ENCODE measurements around the gene GMPPA.

Gene GMPPA

DNA sequence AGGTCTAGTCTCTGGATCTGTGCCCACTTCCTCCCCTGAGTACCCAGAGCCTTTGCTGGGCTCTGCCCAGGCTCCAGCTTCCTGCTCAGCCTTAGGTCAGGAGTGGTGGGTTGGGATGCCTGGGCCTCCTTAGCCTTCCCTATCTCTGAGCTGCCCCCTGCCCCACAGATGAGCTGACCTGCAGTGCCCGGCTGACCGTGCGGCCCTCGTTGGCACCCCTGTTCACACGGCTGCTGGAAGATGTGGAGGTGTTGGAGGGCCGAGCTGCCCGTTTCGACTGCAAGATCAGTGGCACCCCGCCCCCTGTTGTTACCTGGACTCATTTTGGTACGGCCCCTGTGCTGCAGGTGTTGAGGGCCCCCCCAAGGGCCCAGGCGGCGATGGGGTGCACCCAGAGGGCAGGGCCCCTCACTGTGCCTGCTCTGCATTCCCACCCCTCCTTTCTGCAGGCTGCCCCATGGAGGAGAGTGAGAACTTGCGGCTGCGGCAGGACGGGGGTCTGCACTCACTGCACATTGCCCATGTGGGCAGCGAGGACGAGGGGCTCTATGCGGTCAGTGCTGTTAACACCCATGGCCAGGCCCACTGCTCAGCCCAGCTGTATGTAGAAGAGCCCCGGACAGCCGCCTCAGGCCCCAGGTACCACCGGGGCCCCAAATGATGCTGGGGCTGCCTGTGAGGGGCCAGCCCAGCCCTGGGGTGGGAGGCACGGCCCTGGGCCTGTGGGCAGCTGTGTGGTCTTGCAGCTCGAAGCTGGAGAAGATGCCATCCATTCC, 30.1 kb upstream of the GMPPA start:
- DNase-seq = no peak

DNA sequence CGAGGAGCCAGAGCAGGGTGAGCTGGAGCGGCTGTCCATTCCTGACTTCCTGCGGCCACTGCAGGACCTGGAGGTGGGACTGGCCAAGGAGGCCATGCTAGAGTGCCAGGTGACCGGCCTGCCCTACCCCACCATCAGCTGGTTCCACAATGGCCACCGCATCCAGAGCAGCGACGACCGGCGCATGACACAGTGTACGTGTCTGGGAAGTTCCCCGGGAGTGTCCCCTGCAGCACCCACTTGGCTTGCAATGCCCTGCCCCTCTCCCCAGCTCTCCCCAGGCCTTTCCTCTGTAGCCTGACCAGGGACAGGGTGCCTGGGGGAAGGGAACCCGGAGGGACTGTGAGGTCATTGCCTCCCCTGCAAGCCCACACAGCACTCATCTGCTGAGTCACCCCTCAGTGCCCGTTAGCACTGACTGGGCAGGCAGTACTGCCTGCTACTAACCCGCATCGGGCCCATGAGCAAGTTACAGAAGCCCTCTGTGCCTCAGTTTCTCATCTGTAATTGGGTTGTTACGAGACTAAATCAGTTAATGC, 29.4 kb upstream of the GMPPA start:
- no peak for DNase-seq

DNA sequence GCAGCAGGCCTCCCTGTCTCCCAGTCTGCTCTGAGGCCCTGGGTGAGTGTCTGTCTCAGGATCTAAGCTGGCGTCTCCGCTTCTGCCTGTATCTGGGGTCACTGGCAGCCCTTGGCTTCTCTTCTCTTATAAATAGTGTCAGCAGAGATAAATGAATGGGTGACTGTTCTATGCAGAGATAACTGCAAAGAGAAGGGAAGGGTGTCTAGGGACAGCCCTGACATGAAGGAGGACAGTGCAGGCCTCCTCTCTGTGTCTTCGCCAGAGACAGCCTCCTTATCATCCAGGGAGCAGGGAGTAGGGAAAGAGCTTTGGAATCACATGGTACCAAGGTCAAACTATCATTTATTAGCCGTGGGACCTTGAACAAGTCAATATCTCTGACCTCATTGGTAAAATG, 28.3 kb upstream of the GMPPA start:
- no peak for DNase-seq

DNA sequence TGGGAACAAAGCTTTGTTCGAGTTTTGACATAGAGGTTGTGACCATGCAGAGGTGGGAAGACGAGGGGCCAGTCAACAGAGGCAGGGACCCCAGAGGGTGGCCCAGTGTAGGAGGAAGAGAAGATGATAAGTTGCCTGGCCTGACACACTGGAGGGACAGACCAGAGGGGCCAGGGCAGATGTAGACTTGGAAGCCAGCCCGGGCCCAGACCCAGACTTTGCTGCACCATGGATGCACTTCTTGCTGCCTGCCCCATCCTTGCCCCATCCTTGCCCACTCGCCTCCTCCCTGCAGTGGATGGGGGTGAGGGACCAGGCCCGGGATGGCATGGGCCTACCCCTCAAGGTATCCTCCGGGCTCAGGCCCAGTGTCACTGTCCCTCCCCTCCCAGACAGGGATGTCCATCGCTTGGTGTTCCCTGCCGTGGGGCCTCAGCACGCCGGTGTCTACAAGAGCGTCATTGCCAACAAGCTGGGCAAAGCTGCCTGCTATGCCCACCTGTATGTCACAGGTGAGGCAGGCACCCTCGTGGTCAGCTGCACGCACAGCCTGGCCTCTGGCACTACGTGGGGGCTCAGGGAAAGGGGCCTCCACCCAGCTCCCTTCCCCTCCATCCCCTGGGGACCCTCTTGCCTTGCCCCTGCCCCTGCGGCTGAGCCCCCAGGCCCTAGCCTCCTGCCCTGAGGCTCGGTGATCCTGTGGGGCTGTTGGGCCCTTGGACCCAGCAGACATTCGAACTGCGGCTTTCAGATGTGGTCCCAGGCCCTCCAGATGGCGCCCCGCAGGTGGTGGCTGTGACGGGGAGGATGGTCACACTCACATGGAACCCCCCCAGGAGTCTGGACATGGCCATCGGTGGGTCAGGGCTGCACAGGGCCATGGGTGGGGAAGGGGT, 27.0 kb upstream of the GMPPA start:
- DNase-seq = no peak

DNA sequence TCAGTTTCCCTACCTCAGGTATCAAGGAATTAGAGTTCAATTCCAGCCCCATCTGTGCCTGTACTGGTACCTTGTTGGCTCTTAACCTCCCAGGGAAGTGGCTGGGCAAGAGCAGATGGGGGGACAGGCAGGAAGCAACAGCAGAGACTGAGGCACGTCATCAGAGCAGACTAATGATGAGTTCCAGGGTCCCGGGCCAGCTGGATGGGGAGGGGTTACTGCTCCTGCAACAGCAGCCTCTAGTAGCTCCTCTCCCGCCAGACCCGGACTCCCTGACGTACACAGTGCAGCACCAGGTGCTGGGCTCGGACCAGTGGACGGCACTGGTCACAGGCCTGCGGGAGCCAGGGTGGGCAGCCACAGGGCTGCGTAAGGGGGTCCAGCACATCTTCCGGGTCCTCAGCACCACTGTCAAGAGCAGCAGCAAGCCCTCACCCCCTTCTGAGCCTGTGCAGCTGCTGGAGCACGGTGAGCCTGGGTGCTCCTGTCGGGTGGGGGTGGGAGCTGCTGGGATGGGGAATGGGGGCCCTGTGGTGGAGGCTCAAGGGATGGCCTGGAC, 26.0 kb upstream of the GMPPA start:
- DNase-seq = no peak

DNA sequence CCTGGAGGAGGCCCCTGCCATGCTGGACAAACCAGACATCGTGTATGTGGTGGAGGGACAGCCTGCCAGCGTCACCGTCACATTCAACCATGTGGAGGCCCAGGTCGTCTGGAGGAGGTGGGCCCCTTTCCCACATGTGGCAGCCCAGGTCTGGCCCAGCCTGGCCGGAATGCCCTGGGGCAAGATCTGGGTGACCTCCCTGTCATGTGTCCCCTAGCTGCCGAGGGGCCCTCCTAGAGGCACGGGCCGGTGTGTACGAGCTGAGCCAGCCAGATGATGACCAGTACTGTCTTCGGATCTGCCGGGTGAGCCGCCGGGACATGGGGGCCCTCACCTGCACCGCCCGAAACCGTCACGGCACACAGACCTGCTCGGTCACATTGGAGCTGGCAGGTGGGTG, 25.2 kb upstream of the GMPPA start:
- no peak for DNase-seq

DNA sequence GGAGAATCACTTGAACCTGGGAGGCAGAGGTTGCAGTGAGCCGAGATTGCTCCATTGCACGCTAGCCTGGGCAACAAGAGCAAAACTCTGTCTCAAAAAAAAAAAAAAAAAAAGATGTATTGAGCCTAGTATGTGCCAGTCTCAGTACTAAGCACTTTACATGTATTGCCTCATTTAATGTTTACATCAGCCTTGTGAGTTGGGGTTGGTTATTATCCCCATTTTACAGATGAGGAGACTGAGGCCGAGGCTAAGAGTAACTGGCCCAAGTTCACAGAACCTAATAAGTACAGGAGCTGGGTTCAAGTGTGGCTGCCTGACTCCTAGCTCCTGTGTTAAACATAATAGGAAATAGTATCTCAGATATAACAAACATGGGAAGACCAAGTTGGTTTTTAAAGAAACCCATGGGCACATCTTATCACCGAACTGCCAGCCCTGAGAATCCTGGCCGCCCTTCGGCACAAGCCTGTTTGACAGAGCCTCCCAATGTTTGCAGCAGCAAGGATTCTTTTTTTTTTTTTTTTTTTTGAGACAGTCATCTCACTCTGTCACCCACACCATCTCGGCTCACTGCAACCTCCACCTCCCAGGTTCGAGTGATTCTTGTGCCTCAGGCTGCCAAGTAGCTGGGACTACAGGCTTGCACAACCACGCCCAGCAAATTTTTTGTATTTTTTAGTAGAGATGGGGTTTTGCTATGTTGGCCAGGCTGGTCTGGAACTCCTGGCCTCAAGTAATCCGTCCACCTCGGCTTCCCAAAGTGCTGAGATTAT, 24.2 kb upstream of the GMPPA start:
- no peak for DNase-seq

DNA sequence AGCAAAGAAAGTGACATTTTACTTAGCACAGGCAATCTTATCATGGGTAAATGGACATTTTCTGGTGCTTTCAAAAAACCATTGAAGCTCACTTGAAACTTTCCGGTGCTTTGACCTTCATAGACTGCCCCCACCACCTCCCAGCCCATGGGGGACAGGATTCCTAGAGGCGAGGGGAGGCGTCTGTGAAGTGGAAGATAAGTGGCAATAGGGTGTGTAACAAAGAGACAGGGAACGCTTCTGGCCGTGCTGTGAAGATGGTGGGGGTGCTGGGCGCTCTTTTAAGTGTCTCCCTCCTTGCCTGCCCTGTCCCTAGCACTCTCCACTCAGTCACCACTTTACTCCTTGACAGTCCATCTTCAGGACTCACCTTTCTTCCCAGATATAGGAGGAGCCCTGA, 23.4 kb upstream of the GMPPA start:
- no peak for DNase-seq

DNA sequence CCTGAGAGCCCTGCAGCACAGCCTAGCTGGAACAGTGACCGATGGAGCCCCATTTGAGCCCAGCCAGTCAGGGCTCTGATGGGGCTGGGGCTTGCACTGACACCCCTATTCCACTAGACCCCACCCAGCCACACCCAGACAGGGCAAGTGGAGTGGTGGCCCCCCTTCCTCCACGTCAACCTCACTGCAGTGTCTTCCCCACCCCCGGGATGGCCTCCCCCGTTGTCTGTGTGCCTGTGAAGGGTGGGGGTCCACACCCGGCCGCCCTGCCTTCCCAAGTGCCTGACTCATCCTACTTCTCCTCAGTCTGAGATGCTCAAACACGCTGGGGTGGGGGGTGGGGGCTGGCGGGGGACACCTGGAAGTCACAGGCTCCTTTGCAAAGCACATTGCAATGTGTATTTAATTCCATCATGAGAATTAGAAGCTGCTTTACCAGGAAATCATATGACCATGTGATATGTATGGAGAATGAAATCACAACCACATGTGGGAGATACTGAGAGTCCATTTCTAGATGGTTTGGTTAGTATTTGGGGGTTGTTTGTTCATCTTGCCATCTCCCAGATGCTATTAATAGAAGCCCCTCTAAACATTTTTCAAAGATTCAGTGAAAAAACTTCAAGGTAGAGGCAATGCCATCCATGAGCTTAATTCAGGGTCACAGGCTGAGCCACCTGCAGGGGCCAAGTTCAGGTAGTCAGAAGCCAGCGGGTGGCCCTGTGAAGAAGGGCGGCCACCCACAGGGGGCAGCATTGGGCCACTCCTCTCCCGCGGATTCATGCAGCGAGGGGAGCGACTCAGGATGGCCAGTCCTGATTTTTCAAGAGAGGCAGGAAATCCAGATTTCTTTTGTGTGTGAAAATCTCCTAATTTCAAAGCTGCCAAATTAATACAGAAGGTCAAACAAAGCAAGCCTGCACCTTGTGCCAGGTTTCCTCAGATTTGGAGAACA, 22.7 kb upstream of the GMPPA start:
- DNase-seq = no peak

DNA sequence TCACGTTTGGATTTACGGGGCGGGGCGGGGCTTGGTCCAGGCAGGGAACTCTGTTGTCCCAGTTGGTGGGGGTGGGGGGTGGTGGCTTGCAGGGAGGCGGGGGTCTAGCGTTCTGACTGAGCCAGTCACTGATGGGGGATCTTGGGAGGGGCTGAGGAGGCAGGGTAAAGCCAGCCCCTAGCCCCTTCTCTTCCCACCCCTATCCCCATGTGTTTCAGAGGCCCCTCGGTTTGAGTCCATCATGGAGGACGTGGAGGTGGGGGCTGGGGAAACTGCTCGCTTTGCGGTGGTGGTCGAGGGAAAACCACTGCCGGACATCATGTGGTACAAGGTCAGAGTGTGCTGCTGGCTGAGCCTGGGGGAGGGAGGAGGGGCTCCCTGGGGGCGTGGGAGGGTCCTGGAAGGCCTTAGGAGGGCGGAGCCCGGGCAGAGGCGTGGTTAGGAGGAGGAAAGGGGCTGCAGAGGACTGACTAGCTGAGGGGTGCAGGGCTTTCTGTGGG, 22.0 kb upstream of the GMPPA start:
- DNase-seq = no peak

DNA sequence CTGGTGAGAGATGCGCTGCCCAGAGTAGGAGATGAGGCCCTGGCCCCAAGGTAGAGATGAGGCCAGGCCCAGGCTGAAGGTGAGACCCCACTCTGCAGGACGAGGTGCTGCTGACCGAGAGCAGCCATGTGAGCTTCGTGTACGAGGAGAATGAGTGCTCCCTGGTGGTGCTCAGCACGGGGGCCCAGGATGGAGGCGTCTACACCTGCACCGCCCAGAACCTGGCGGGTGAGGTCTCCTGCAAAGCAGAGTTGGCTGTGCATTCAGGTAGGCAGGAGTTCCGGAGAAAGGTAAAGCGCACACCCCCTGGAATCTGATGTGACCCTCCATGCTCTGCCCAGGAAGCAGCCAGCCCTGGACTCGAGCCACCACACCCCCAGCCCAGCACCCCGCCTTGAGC, 21.5 kb upstream of the GMPPA start:
- no peak for DNase-seq

DNA sequence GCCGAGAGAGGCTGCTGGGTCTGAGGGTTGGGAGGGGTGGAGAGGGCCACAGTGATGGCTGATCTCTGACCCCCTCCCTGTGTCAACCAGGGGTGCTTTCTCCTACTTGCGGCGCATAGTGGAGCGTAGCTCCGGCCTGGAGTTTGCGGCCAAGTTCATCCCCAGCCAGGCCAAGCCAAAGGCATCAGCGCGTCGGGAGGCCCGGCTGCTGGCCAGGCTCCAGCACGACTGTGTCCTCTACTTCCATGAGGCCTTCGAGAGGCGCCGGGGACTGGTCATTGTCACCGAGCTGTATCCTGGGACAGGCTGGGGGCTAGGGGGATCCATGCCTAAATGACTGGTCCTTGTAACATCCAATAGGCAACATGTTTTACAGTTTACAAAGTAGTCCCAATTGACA, 20.9 kb upstream of the GMPPA start:
- DNase-seq = no peak

DNA sequence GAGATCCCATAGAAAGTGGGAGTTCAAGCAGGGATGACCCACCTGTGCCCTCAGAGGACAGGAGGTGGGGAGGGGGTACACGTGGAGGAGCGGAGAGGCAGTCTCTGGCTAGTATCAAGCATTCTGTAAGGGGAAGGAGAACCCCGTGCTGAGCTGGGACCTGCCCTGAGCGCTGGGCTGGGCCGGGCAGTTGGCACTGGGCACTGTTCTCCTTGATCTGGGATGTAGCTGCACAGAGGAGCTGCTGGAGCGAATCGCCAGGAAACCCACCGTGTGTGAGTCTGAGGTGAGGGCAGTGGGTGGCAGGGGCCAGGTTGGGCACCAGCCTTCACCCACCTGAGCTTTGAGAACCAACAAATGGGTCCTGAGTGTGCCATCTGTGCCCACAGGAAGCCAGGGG, 19.8 kb upstream of the GMPPA start:
- DNase-seq = no peak

DNA sequence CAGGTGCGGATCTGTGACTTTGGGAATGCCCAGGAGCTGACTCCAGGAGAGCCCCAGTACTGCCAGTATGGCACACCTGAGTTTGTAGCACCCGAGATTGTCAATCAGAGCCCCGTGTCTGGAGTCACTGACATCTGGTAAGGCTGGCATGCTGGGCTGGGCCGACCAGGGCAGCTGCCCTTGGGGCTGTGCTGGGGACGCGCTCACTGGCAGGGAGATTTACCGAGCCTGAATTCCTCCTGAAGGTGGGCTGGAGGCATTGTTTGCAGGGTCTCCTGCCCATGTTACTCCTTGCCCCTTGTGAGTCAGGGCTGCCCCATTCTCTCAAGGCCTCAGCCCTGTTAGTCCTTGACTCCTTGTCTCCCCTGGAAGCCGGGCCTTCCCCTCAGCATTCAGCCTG, 18.7 kb upstream of the GMPPA start:
- no peak for DNase-seq

DNA sequence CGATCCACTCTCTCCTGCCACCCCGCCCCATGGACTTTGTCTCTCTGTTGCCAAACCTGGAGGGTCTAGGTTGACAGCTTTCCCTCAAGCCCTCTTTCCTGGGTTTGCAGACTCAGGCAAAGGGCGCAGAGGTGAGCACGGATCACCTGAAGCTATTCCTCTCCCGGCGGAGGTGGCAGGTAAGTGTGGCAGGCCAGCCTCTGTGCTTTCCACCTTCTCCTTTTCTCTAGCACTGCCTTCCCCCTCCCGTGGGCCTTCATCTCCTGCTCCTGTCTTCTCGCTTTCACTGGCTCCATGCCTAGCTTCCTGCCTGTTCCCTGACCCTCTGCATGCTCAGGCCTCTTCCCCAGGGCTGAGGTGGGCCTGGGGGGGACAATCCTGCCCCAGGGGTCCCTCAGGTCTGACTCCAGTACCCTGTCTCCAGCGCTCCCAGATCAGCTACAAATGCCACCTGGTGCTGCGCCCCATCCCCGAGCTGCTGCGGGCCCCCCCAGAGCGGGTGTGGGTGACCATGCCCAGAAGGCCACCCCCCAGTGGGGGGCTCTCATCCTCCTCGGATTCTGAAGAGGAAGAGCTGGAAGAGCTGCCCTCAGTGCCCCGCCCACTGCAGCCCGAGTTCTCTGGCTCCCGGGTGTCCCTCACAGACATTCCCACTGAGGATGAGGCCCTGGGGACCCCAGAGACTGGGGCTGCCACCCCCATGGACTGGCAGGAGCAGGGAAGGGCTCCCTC, 15.9 kb upstream of the GMPPA start:
- no peak for DNase-seq

DNA sequence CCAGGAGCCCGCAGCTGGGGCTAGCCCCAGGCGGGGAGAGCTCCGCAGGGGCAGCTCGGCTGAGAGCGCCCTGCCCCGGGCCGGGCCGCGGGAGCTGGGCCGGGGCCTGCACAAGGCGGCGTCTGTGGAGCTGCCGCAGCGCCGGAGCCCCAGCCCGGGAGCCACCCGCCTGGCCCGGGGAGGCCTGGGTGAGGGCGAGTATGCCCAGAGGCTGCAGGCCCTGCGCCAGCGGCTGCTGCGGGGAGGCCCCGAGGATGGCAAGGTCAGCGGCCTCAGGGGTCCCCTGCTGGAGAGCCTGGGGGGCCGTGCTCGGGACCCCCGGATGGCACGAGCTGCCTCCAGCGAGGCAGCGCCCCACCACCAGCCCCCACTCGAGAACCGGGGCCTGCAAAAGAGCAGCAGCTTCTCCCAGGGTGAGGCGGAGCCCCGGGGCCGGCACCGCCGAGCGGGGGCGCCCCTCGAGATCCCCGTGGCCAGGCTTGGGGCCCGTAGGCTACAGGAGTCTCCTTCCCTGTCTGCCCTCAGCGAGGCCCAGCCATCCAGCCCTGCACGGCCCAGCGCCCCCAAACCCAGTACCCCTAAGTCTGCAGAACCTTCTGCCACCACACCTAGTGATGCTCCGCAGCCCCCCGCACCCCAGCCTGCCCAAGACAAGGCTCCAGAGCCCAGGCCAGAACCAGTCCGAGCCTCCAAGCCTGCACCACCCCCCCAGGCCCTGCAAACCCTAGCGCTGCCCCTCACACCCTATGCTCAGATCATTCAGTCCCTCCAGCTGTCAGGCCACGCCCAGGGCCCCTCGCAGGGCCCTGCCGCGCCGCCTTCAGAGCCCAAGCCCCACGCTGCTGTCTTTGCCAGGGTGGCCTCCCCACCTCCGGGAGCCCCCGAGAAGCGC, 15.0 kb upstream of the GMPPA start:
- DNase-seq = no peak

DNA sequence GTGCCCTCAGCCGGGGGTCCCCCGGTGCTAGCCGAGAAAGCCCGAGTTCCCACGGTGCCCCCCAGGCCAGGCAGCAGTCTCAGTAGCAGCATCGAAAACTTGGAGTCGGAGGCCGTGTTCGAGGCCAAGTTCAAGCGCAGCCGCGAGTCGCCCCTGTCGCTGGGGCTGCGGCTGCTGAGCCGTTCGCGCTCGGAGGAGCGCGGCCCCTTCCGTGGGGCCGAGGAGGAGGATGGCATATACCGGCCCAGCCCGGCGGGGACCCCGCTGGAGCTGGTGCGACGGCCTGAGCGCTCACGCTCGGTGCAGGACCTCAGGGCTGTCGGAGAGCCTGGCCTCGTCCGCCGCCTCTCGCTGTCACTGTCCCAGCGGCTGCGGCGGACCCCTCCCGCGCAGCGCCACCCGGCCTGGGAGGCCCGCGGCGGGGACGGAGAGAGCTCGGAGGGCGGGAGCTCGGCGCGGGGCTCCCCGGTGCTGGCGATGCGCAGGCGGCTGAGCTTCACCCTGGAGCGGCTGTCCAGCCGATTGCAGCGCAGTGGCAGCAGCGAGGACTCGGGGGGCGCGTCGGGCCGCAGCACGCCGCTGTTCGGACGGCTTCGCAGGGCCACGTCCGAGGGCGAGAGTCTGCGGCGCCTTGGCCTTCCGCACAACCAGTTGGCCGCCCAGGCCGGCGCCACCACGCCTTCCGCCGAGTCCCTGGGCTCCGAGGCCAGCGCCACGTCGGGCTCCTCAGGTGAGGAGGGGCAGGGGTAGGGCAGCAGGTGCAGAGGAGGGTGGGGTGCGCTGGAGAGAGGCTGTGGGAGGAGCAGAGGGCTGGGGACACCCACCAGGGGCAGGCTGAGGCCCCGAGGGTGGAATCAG, 14.1 kb upstream of the GMPPA start:
- DNase-seq = no peak

DNA sequence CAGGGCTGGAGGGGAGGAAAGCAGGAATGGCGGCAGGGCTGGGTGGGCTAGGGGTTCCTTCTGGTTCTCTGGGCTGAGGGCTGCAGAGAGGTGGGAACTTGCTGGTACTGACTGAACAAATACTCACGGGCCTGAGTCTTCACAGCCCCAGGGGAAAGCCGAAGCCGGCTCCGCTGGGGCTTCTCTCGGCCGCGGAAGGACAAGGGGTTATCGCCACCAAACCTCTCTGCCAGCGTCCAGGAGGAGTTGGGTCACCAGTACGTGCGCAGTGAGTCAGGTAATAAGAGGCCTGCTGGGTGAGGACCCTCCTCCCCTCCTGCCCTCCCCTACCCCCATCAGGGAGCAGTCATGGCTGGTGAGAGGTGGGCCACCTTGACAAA, 13.5 kb upstream of the GMPPA start:
- no peak for DNase-seq
